GM12878 (cell line): Measurements from ENCODE around the gene YPEL2. TPM values are rescaled to one million over a fixed set of nuclear protein-coding genes. Genes with fewer than 3 reads are reported as not detected.

Experiments
- BRCA1 ChIP-seq: IDR thresholded peaks from 2 replicates; pipeline ENCODE4 v1.6.1; 2011; ENCODE audit warnings: low read depth, low read length, improper control_type of control experiment
- CHD4 ChIP-seq: fragments of 200-600 bp; sonication (generic); IDR thresholded peaks from 2 replicates; pipeline ENCODE4 v1.6.1; 2016; ENCODE audit warnings: mild to moderate bottlenecking
- POU2F2 ChIP-seq: IDR thresholded peaks from 3 replicates; pipeline ENCODE4 v1.6.1; 2011; ENCODE audit warnings: low read depth, mild to moderate bottlenecking, low read length, borderline replicate concordance
- ZNF24 ChIP-seq: fragments of 450-650 bp; IDR thresholded peaks from 2 replicates; pipeline ENCODE4 v1.6.1; 2017; ENCODE audit warnings: antibody characterized with exemption, mild to moderate bottlenecking
- ZNF622 ChIP-seq: fragments of 450-650 bp; IDR thresholded peaks from 2 replicates; pipeline ENCODE4 v1.6.1; 2017; ENCODE audit warnings: mild to moderate bottlenecking, inconsistent platforms
- polyA plus RNA-seq, 11 experiments: library from polyadenylated mRNA; depleted of rRNA in 4 of 11; unstranded in 6 of 11; stranded (reverse) in 5 of 11; fragments of >200 nt; fragmentation: Nextera tagmentation in 4 of 11; fragmentation: Illumina TruSeq in 1 of 11; extraction: Ambion mirVana in 4 of 11; extraction: Trizol in 1 of 11; gene quantifications; 1 replicate in 1 of 11; 2 replicates in 10 of 11; pipeline versions ENCODE4 v1.2.1 to v1.2.3, GENCODE V29; 2011 to 2016; ENCODE audit warnings: inconsistent platforms in 2 of 11, missing spikeins in 2 of 11, low read depth in 1 of 11
- total RNA-seq, 4 experiments: library from RNA; depleted of rRNA in 3 of 4; stranded (reverse); fragments of >200 nt in 3 of 4; fragmentation: Illumina TruSeq in 1 of 4; extraction: Trizol in 1 of 4; gene quantifications; 2 replicates each; pipeline versions ENCODE4 v1.2.1 to v1.2.3, GENCODE V29; 2013 to 2021
- TF ChIP-seq, protein P1 (sequence below): fragments of 450-650 bp; IDR thresholded peaks from 2 replicates; pipeline ENCODE4 v1.6.1; 2016; ENCODE audit warnings: mild to moderate bottlenecking, moderate library complexity, borderline replicate concordance
- TF ChIP-seq, protein P2 (sequence below): IDR thresholded peaks from 2 replicates; pipeline ENCODE4 v1.6.1; 2012; ENCODE audit warnings: low read length, inconsistent platforms
- TF ChIP-seq, protein P3 (sequence below): fragments of 450-650 bp; IDR thresholded peaks from 2 replicates; pipeline ENCODE4 v1.6.1; 2017; ENCODE audit warnings: antibody characterized with exemption, mild to moderate bottlenecking, moderate library complexity
- TF ChIP-seq, protein P4 (sequence below): fragments of 450-650 bp; IDR thresholded peaks from 2 replicates; pipeline ENCODE4 v1.6.1; 2018; ENCODE audit warnings: borderline replicate concordance, mild to moderate bottlenecking; ENCODE audit not compliant: partially characterized antibody

The YPEL2 gene
- total and polyA plus RNA-seq, 10 of the 15 experiments (the other 5 are each of a cell fraction or from before 2014, with no cell fraction given) = 0.11 to 8.1 (median 0.48) TPM

DNA sequence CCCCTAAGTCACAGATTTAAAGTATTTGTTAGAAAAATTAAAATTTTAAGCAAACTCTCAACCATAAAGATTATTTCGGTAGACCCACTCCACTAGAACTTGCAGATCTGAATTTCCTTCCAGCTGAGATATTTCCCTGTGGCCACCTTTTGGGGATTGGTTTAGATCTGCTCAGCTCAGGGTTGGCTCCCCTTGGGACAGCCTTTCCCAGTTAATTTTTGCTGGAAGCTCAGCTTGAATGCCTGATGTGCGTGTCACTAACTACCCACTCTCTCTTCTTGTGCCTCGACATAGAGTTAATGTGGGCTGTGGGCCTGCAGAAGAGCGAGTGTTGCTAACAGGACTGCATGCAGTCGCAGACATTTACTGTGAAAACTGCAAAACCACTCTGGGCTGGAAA is 57.6 kb downstream of the YPEL2 start (continued):
- TF ChIP-seq, protein P1, sequence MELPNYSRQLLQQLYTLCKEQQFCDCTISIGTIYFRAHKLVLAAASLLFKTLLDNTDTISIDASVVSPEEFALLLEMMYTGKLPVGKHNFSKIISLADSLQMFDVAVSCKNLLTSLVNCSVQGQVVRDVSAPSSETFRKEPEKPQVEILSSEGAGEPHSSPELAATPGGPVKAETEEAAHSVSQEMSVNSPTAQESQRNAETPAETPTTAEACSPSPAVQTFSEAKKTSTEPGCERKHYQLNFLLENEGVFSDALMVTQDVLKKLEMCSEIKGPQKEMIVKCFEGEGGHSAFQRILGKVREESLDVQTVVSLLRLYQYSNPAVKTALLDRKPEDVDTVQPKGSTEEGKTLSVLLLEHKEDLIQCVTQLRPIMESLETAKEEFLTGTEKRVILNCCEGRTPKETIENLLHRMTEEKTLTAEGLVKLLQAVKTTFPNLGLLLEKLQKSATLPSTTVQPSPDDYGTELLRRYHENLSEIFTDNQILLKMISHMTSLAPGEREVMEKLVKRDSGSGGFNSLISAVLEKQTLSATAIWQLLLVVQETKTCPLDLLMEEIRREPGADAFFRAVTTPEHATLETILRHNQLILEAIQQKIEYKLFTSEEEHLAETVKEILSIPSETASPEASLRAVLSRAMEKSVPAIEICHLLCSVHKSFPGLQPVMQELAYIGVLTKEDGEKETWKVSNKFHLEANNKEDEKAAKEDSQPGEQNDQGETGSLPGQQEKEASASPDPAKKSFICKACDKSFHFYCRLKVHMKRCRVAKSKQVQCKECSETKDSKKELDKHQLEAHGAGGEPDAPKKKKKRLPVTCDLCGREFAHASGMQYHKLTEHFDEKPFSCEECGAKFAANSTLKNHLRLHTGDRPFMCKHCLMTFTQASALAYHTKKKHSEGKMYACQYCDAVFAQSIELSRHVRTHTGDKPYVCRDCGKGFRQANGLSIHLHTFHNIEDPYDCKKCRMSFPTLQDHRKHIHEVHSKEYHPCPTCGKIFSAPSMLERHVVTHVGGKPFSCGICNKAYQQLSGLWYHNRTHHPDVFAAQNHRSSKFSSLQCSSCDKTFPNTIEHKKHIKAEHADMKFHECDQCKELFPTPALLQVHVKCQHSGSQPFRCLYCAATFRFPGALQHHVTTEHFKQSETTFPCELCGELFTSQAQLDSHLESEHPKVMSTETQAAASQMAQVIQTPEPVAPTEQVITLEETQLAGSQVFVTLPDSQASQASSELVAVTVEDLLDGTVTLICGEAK = no peak
- TF ChIP-seq ZNF622 = no peak
- TF ChIP-seq, protein P2, sequence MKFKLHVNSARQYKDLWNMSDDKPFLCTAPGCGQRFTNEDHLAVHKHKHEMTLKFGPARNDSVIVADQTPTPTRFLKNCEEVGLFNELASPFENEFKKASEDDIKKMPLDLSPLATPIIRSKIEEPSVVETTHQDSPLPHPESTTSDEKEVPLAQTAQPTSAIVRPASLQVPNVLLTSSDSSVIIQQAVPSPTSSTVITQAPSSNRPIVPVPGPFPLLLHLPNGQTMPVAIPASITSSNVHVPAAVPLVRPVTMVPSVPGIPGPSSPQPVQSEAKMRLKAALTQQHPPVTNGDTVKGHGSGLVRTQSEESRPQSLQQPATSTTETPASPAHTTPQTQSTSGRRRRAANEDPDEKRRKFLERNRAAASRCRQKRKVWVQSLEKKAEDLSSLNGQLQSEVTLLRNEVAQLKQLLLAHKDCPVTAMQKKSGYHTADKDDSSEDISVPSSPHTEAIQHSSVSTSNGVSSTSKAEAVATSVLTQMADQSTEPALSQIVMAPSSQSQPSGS = no peak
- TF ChIP-seq ZNF24 = no peak
- TF ChIP-seq, protein P3, sequence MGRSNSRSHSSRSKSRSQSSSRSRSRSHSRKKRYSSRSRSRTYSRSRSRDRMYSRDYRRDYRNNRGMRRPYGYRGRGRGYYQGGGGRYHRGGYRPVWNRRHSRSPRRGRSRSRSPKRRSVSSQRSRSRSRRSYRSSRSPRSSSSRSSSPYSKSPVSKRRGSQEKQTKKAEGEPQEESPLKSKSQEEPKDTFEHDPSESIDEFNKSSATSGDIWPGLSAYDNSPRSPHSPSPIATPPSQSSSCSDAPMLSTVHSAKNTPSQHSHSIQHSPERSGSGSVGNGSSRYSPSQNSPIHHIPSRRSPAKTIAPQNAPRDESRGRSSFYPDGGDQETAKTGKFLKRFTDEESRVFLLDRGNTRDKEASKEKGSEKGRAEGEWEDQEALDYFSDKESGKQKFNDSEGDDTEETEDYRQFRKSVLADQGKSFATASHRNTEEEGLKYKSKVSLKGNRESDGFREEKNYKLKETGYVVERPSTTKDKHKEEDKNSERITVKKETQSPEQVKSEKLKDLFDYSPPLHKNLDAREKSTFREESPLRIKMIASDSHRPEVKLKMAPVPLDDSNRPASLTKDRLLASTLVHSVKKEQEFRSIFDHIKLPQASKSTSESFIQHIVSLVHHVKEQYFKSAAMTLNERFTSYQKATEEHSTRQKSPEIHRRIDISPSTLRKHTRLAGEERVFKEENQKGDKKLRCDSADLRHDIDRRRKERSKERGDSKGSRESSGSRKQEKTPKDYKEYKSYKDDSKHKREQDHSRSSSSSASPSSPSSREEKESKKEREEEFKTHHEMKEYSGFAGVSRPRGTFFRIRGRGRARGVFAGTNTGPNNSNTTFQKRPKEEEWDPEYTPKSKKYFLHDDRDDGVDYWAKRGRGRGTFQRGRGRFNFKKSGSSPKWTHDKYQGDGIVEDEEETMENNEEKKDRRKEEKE = no peak
- no peak for TF ChIP-seq BRCA1
- TF ChIP-seq, protein P4, sequence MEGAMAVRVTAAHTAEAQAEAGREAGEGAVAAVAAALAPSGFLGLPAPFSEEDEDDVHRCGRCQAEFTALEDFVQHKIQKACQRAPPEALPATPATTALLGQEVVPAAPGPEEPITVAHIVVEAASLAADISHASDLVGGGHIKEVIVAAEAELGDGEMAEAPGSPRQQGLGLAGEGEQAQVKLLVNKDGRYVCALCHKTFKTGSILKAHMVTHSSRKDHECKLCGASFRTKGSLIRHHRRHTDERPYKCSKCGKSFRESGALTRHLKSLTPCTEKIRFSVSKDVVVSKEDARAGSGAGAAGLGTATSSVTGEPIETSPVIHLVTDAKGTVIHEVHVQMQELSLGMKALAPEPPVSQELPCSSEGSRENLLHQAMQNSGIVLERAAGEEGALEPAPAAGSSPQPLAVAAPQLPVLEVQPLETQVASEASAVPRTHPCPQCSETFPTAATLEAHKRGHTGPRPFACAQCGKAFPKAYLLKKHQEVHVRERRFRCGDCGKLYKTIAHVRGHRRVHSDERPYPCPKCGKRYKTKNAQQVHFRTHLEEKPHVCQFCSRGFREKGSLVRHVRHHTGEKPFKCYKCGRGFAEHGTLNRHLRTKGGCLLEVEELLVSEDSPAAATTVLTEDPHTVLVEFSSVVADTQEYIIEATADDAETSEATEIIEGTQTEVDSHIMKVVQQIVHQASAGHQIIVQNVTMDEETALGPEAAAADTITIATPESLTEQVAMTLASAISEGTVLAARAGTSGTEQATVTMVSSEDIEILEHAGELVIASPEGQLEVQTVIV = no peak
- TF ChIP-seq POU2F2 = no peak
- no peak for TF ChIP-seq CHD4
